GM10266 (cell line): ENCODE data around the gene FAR1.

Experiments used
- DNase-seq: peaks from one replicate; pipeline ENCODE4 v3.0.0; 2012; ENCODE audit errors: extremely low spot score
- CTCF ChIP-seq: IDR thresholded peaks from 2 replicates; pipeline ENCODE4 v1.5.1; 2012; ENCODE audit warnings: mild to moderate bottlenecking, low read depth; ENCODE audit not compliant: control insufficient read depth, insufficient read depth; ENCODE audit errors: missing control alignments

The FAR1 gene

DNA sequence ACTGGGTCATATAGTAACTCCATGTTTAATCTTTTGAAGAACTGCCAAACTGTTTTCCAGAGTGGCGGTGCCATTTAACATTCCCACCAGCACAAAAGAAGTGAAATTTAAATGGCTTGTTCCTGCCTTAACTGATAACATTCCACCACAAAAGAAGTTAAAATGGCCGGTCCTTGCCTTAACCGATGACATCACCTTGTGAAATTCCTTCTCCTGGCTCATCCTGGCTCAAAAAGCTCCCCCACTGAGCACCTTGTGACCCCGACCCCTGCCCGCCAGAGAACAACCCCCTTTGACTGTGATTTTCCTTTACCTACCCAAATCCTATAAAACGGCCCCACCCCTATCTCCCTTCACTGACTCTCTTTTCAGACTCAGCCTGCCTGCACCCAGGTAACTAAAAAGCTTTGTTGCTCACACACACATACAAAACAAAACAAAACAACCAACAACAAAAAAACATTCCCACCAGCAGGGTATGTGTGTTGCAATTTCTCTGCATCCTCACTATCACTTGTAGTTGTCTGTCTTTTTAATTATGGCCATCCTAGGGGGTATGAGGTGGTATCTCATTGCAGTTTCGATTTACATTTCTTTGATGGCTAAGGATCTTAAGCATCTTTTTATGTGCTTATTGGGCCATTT lies 109.0 kb downstream of the FAR1 start:
- no peak for TF ChIP-seq CTCF
- no peak for DNase-seq

DNA sequence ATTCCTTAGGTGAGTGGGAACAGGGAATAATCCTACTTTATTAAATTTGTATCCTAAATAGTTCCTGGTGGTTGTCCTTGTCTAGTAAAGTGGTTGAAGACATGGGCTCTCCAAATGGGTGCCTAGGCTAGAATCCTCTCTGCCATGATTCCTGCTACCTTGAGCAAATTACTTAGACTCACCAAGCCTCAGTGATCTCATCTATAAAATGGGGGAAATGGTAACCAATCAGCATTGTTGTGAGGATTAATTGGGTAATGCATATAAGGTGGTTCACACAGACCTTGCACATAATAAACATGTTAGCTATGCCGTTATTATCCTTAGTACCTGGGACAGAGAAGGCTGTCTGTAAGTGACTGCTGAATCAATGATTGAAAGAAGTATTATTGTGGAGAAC lies 109.9 kb downstream of the FAR1 start:
- TF ChIP-seq CTCF: no peak
- DNase-seq: no peak

GRCh38 chr11:13781153-13781552 lies 112.7 kb downstream of the FAR1 start:
- no peak for DNase-seq
- no peak for TF ChIP-seq CTCF
